ENCODE measurements around the gene HDAC11. TPM values are rescaled to one million over a fixed set of nuclear protein-coding genes. Genes with fewer than 3 reads are reported as not detected.

HDAC11 gene
- total and polyA plus RNA-seq, 4 donors: 2.5 to 9.0 (median 3.2) TPM

- no peak overlapping the region for H3K27ac ChIP-seq (ENCODE audit: low read depth in 1 of 2, low read length in 2 of 2)
- TF ChIP-seq MAX (IDR thresholded peaks at IDR 0.05): no peak
- TF ChIP-seq FOXA1 (IDR thresholded peaks at IDR 0.05): no peak
- TF ChIP-seq ZBTB33 (IDR thresholded peaks at IDR 0.05): no peak
- no peak for TF ChIP-seq HNF4A (conservative IDR thresholded peaks at IDR 0.05)
- no peak for TF ChIP-seq EGR1 (IDR thresholded peaks at IDR 0.05; ENCODE audit: low read depth in 2 of 2)
- TF ChIP-seq GABPA (IDR thresholded peaks at IDR 0.05 in 1 of 2, conservative IDR thresholded peaks at IDR 0.05 in 1 of 2): no peak
- no peak for TF ChIP-seq CTCF (IDR thresholded peaks at IDR 0.05; ENCODE audit: low read depth, low read length, missing input control)
- no peak for TF ChIP-seq SP1 (IDR thresholded peaks at IDR 0.05)
- TF ChIP-seq JUND (IDR thresholded peaks at IDR 0.05): no peak
- TF ChIP-seq YY1 (IDR thresholded peaks at IDR 0.05): no peak
- no peak for TF ChIP-seq NR2F2 (IDR thresholded peaks at IDR 0.05)
- no peak for TF ChIP-seq RXRA (IDR thresholded peaks at IDR 0.05)
- no peak for TF ChIP-seq ATF3 (IDR thresholded peaks at IDR 0.05)
- TF ChIP-seq RAD21 (IDR thresholded peaks at IDR 0.05): no peak
- TF ChIP-seq TAF1 (conservative IDR thresholded peaks at IDR 0.05): no peak
- TF ChIP-seq FOXA2 (IDR thresholded peaks at IDR 0.05): no peak
- no peak for TF ChIP-seq HNF4G (IDR thresholded peaks at IDR 0.05)
- TF ChIP-seq REST (IDR thresholded peaks at IDR 0.05): no peak
- WGBS: 80% methylated on average over 3 of the region's 3 CpGs
- no peak for DNase-seq (ENCODE audit: low spot score)
- peaks cover 0 to 20% (median 4%) of the 10 kb centered on the region in 4 donors for H3K27me3 ChIP-seq (ENCODE audit: control insufficient read depth in 4 of 4, insufficient read depth in 4 of 4, low read length in 3 of 4)
- H3K4me3 ChIP-seq (ENCODE audit: low read depth in 1 of 3, low read length in 3 of 3): no peak overlapping the region
- H3K36me3 ChIP-seq (ENCODE audit: control insufficient read depth in 4 of 4, insufficient read depth in 3 of 4, low read depth in 1 of 4, low read length in 3 of 4): no peaks in the 10 kb centered on the region
- H3K9me3 ChIP-seq (ENCODE audit: control insufficient read depth in 4 of 4, low read length in 3 of 4): peaks cover 2 to 18% (median 4%) of the 10 kb centered on the region in 4 donors
- H3K9ac ChIP-seq (ENCODE audit: low read depth in 1 of 2, low read length in 2 of 2): no peak overlapping the region
- no peaks in the 10 kb centered on the region for H3K4me1 ChIP-seq (ENCODE audit: control insufficient read depth in 4 of 4, insufficient read depth in 4 of 4, low read length in 3 of 4)
These were observed 62.0 kb downstream of the HDAC11 start for GRCh38 chr3:13542142-13542541.
